Activated naive CD4-positive, alpha-beta T cell treated with anti-CD3 and anti-CD28 coated beads, Interleukin-2, amount 50 U/mL, for 24 hours (primary cell): ENCODE measurements around the gene BCAS3.
"Not testable (repeated sequence)": the region's sequence is repeated elsewhere in the genome, so short reads cannot be mapped to it uniquely, and the experiment has no call there.

Source experiments
- H3K27ac Mint-ChIP-seq: one replicate; pipeline ENCODE4 v1.8.0; 2021; ENCODE audit warnings: mild to moderate bottlenecking, mixed read lengths
- H3K27me3 Mint-ChIP-seq: one replicate; pipeline ENCODE4 v1.8.0; 2021; ENCODE audit warnings: mixed read lengths
- H3K36me3 Mint-ChIP-seq: one replicate; pipeline ENCODE4 v1.8.0; 2021; ENCODE audit warnings: mixed read lengths
- H3K4me1 Mint-ChIP-seq: one replicate; pipeline ENCODE4 v1.8.0; 2021; ENCODE audit warnings: mixed read lengths
- H3K4me3 Mint-ChIP-seq: one replicate; pipeline ENCODE4 v1.8.0; 2021; ENCODE audit warnings: mild to moderate bottlenecking, mixed read lengths
- H3K9me3 Mint-ChIP-seq: one replicate; pipeline ENCODE4 v1.8.0; 2021; ENCODE audit warnings: mixed read lengths

Gene BCAS3

GRCh38 chr17:61416540-61417363, 739.1 kb downstream of the BCAS3 start:
- H3K27ac Mint-ChIP-seq = no peak overlapping the region
- no peak overlapping the region for H3K4me3 Mint-ChIP-seq
- no peaks in the 10 kb centered on the region for H3K9me3 Mint-ChIP-seq
- no peaks in the 10 kb centered on the region for H3K4me1 Mint-ChIP-seq
- H3K27me3 Mint-ChIP-seq = peaks cover 17% of the 10 kb centered on the region
- no peaks in the 10 kb centered on the region for H3K36me3 Mint-ChIP-seq

- no peaks in the 10 kb centered on the region for H3K36me3 Mint-ChIP-seq
- peaks cover 24% of the 10 kb centered on the region for H3K27me3 Mint-ChIP-seq
- H3K4me3 Mint-ChIP-seq = no peak overlapping the region
- no peak overlapping the region for H3K27ac Mint-ChIP-seq
- no peaks in the 10 kb centered on the region for H3K4me1 Mint-ChIP-seq
- no peaks in the 10 kb centered on the region for H3K9me3 Mint-ChIP-seq
Observed at GRCh38 chr17:61418449-61418848, 740.8 kb downstream of the BCAS3 start.

- Mint-ChIP-seq H3K27ac (no peak overlapping the region), H3K36me3 (no peaks in the 10 kb centered on the region), H3K27me3 (peaks cover 26% of the 10 kb centered on the region), H3K4me1 (no peaks in the 10 kb centered on the region), H3K9me3 (no peaks in the 10 kb centered on the region), H3K4me3 (no peak overlapping the region)
Observed at GRCh38 chr17:61419496-61420046, 741.9 kb downstream of the BCAS3 start.

GRCh38 chr17:61420052-61420451, 742.4 kb downstream of the BCAS3 start:
- Mint-ChIP-seq H3K27ac (no peak overlapping the region), H3K9me3 (no peaks in the 10 kb centered on the region), H3K4me3 (no peak overlapping the region), H3K4me1 (no peaks in the 10 kb centered on the region), H3K36me3 (no peaks in the 10 kb centered on the region), H3K27me3 (peaks cover 26% of the 10 kb centered on the region)

GRCh38 chr17:61420745-61421398, 743.2 kb downstream of the BCAS3 start:
- no peak overlapping the region for H3K27ac Mint-ChIP-seq
- no peaks in the 10 kb centered on the region for H3K9me3 Mint-ChIP-seq
- H3K36me3 Mint-ChIP-seq = no peaks in the 10 kb centered on the region
- H3K27me3 Mint-ChIP-seq = peaks cover 28% of the 10 kb centered on the region
- no peaks in the 10 kb centered on the region for H3K4me1 Mint-ChIP-seq
- H3K4me3 Mint-ChIP-seq = no peak overlapping the region

- no peaks in the 10 kb centered on the region for H3K36me3 Mint-ChIP-seq
- H3K27me3 Mint-ChIP-seq = peaks cover 28% of the 10 kb centered on the region
- no peak overlapping the region for H3K4me3 Mint-ChIP-seq
- no peaks in the 10 kb centered on the region for H3K4me1 Mint-ChIP-seq
- no peak overlapping the region for H3K27ac Mint-ChIP-seq
- no peaks in the 10 kb centered on the region for H3K9me3 Mint-ChIP-seq
Observed at GRCh38 chr17:61421460-61421859, 743.8 kb downstream of the BCAS3 start.

- peaks cover 28% of the 10 kb centered on the region for H3K27me3 Mint-ChIP-seq
- H3K9me3 Mint-ChIP-seq = no peaks in the 10 kb centered on the region
- H3K27ac Mint-ChIP-seq = no peak overlapping the region
- H3K4me3 Mint-ChIP-seq = no peak overlapping the region
- H3K36me3 Mint-ChIP-seq = no peaks in the 10 kb centered on the region
- no peaks in the 10 kb centered on the region for H3K4me1 Mint-ChIP-seq
Observed at GRCh38 chr17:61422116-61422799, 744.6 kb downstream of the BCAS3 start.

- H3K36me3 Mint-ChIP-seq = no peaks in the 10 kb centered on the region
- no peaks in the 10 kb centered on the region for H3K9me3 Mint-ChIP-seq
- H3K27ac Mint-ChIP-seq = no peak overlapping the region
- H3K4me1 Mint-ChIP-seq = no peaks in the 10 kb centered on the region
- peaks cover 27% of the 10 kb centered on the region for H3K27me3 Mint-ChIP-seq
- no peak overlapping the region for H3K4me3 Mint-ChIP-seq
Observed at GRCh38 chr17:61422869-61423268, 745.2 kb downstream of the BCAS3 start.

- no peaks in the 10 kb centered on the region for H3K36me3 Mint-ChIP-seq
- H3K9me3 Mint-ChIP-seq = no peaks in the 10 kb centered on the region
- H3K27ac Mint-ChIP-seq = no peak overlapping the region
- H3K4me1 Mint-ChIP-seq = no peaks in the 10 kb centered on the region
- H3K27me3 Mint-ChIP-seq = peaks cover 24% of the 10 kb centered on the region
- no peak overlapping the region for H3K4me3 Mint-ChIP-seq
Observed at GRCh38 chr17:61423967-61424649, 746.5 kb downstream of the BCAS3 start.

- H3K27me3 Mint-ChIP-seq = peaks cover 15% of the 10 kb centered on the region
- no peak overlapping the region for H3K4me3 Mint-ChIP-seq
- no peaks in the 10 kb centered on the region for H3K9me3 Mint-ChIP-seq
Observed at GRCh38 chr17:61425682-61426481, 748.2 kb downstream of the BCAS3 start.

GRCh38 chr17:61426482-61427304, 749.0 kb downstream of the BCAS3 start:
- Mint-ChIP-seq H3K4me1 (no peaks in the 10 kb centered on the region), H3K4me3 (no peak overlapping the region), H3K27ac (no peak overlapping the region), H3K9me3 (no peaks in the 10 kb centered on the region), H3K36me3 (no peaks in the 10 kb centered on the region), H3K27me3 (peaks cover 11% of the 10 kb centered on the region)

More at GRCh38 chr17:61425682-61426481, 748.2 kb downstream of the BCAS3 start:
- no peaks in the 10 kb centered on the region for H3K4me1 Mint-ChIP-seq
- H3K36me3 Mint-ChIP-seq = no peaks in the 10 kb centered on the region
- H3K27ac Mint-ChIP-seq = no peak overlapping the region

GRCh38 chr17:61427567-61427966, 749.9 kb downstream of the BCAS3 start:
- Mint-ChIP-seq H3K9me3 (no peaks in the 10 kb centered on the region), H3K36me3 (no peaks in the 10 kb centered on the region), H3K4me1 (no peaks in the 10 kb centered on the region), H3K4me3 (no peak overlapping the region), H3K27ac (no peak overlapping the region), H3K27me3 (peaks cover 9% of the 10 kb centered on the region)

- Mint-ChIP-seq H3K9me3 (no peaks in the 10 kb centered on the region), H3K27ac (no peak overlapping the region), H3K27me3 (peaks cover 3% of the 10 kb centered on the region), H3K36me3 (peaks cover 1% of the 10 kb centered on the region), H3K4me3 (no peak overlapping the region), H3K4me1 (no peaks in the 10 kb centered on the region)
Observed at GRCh38 chr17:61429274-61429673, 751.6 kb downstream of the BCAS3 start.

- H3K4me1 Mint-ChIP-seq, H3K27me3 Mint-ChIP-seq, H3K27ac Mint-ChIP-seq, H3K4me3 Mint-ChIP-seq, H3K9me3 Mint-ChIP-seq, H3K36me3 Mint-ChIP-seq: not testable (repeated sequence)
Observed at GRCh38 chr17:61429831-61430230, 752.2 kb downstream of the BCAS3 start.
